Neuronal stem cell (in vitro differentiated cells): ENCODE data around the gene CHD6.

Experiments
- DNase-seq: peaks from one replicate; pipeline ENCODE4 v3.0.0-alpha.2; 2013; ENCODE audit warnings: low spot score
- H2AFZ ChIP-seq: one replicate; pipeline ENCODE4 v1.6.1; 2013; ENCODE audit warnings: mild to moderate bottlenecking, low read length, inconsistent platforms
- H2AK5ac ChIP-seq: 2 replicates; pipeline ENCODE4 v1.6.1; 2013; ENCODE audit warnings: low read depth, mild to moderate bottlenecking, inconsistent platforms, low read length, moderate library complexity, mixed read lengths
- H2BK120ac ChIP-seq: 2 replicates; pipeline ENCODE4 v1.6.1; 2013; ENCODE audit warnings: low read depth, mild to moderate bottlenecking, inconsistent platforms, low read length, moderate library complexity, mixed read lengths
- H2BK12ac ChIP-seq: one replicate; pipeline ENCODE4 v1.6.1; 2013; ENCODE audit warnings: low read length, inconsistent platforms
- H2BK15ac ChIP-seq: 2 replicates; pipeline ENCODE4 v1.6.1; 2013; ENCODE audit warnings: mild to moderate bottlenecking, low read length, inconsistent platforms, mixed read lengths
- H2BK5ac ChIP-seq: one replicate; pipeline ENCODE4 v1.6.1; 2013; ENCODE audit warnings: inconsistent platforms, mild to moderate bottlenecking, low read length, moderate library complexity
- H3K14ac ChIP-seq: one replicate; pipeline ENCODE4 v1.6.1; 2013; ENCODE audit warnings: low read length, inconsistent platforms
- H3K18ac ChIP-seq: 2 replicates; pipeline ENCODE4 v1.6.1; 2013; ENCODE audit warnings: low read length, inconsistent platforms
- H3K23ac ChIP-seq: 2 replicates; pipeline ENCODE4 v1.6.1; 2013; ENCODE audit warnings: low read depth, mild to moderate bottlenecking, mixed read lengths, low read length, inconsistent platforms; ENCODE audit not compliant: poor library complexity
- H3K27ac ChIP-seq: replicated peaks from 3 replicates; pipeline ENCODE4 v1.5.1; 2013; ENCODE audit warnings: low read length, inconsistent platforms
- H3K27me3 ChIP-seq, 3 experiments: 2 replicates each; pipeline ENCODE4 v1.6.1; 2013; ENCODE audit warnings: low read length in 3 of 3, mild to moderate bottlenecking in 2 of 3, inconsistent platforms in 1 of 3, low read depth in 1 of 3, mixed read lengths in 1 of 3, moderate library complexity in 1 of 3; ENCODE audit not compliant: control insufficient read depth in 3 of 3, insufficient read depth in 3 of 3
- H3K36me3 ChIP-seq, 2 donors: replicated peaks in 1 of 2; 2 replicates each; pipeline ENCODE4 v1.6.1; 2013; ENCODE audit warnings: low read length in 2 of 2; ENCODE audit not compliant: control insufficient read depth in 2 of 2, insufficient read depth in 2 of 2
- H3K4ac ChIP-seq: 2 replicates; pipeline ENCODE4 v1.6.1; 2013; ENCODE audit warnings: inconsistent platforms, mild to moderate bottlenecking, low read length, moderate library complexity
- H3K4me1 ChIP-seq, 2 donors: 1 replicate in 1 of 2; 2 replicates in 1 of 2; pipeline ENCODE4 v1.6.1; 2013; ENCODE audit warnings: low read length in 2 of 2, low read depth in 1 of 2; ENCODE audit not compliant: control insufficient read depth in 2 of 2, insufficient read depth in 1 of 2
- H3K4me2 ChIP-seq: one replicate; pipeline ENCODE4 v1.6.1; 2013; ENCODE audit warnings: mild to moderate bottlenecking, low read length, inconsistent platforms; ENCODE audit not compliant: insufficient read depth, poor library complexity, severe bottlenecking
- H3K4me3 ChIP-seq, 2 donors: 2 replicates each; pipeline ENCODE4 v1.5.1; 2013; ENCODE audit warnings: low read length in 2 of 2, mild to moderate bottlenecking in 2 of 2, inconsistent platforms in 1 of 2, moderate library complexity in 1 of 2
- H3K79me1 ChIP-seq: one replicate; pipeline ENCODE4 v1.6.1; 2013; ENCODE audit warnings: low read depth, mild to moderate bottlenecking, inconsistent platforms, low read length, moderate library complexity
- H3K9ac ChIP-seq: one replicate; pipeline ENCODE4 v1.6.1; 2013; ENCODE audit warnings: mild to moderate bottlenecking, low read depth, low read length, inconsistent platforms; ENCODE audit not compliant: poor library complexity
- H3K9me3 ChIP-seq, 2 donors: replicated peaks in 1 of 2; 2 replicates each; pipeline versions ENCODE3 to v1.6.1; 2013; ENCODE audit warnings: low read length in 2 of 2, mild to moderate bottlenecking in 2 of 2, inconsistent platforms in 1 of 2, low read depth in 1 of 2, mixed read lengths in 1 of 2, moderate library complexity in 1 of 2; ENCODE audit not compliant: control insufficient read depth in 2 of 2, insufficient read depth in 1 of 2
- H4K8ac ChIP-seq: one replicate; pipeline ENCODE4 v1.6.1; 2013; ENCODE audit warnings: low read depth, mild to moderate bottlenecking, inconsistent platforms, low read length, moderate library complexity
- H4K91ac ChIP-seq: one replicate; pipeline ENCODE4 v1.6.1; 2013; ENCODE audit warnings: low read length, low read depth, mild to moderate bottlenecking, inconsistent platforms; ENCODE audit not compliant: poor library complexity
- WGBS, 2 donors: extraction: QIAGEN DNeasy Blood & Tissue Kit; methylation state at CpG; one replicate each; pipeline ENCODE4 v1.1.7; 2013; ENCODE audit warnings: missing lambda C conversion rate in 2 of 2, mixed read lengths in 1 of 2; ENCODE audit not compliant: insufficient read length in 2 of 2, insufficient replicate concordance in 1 of 2; ENCODE audit errors: extremely low coverage in 2 of 2; 5-methylcytosine and 5-hydroxymethylcytosine counted together

CHD6 gene

DNA sequence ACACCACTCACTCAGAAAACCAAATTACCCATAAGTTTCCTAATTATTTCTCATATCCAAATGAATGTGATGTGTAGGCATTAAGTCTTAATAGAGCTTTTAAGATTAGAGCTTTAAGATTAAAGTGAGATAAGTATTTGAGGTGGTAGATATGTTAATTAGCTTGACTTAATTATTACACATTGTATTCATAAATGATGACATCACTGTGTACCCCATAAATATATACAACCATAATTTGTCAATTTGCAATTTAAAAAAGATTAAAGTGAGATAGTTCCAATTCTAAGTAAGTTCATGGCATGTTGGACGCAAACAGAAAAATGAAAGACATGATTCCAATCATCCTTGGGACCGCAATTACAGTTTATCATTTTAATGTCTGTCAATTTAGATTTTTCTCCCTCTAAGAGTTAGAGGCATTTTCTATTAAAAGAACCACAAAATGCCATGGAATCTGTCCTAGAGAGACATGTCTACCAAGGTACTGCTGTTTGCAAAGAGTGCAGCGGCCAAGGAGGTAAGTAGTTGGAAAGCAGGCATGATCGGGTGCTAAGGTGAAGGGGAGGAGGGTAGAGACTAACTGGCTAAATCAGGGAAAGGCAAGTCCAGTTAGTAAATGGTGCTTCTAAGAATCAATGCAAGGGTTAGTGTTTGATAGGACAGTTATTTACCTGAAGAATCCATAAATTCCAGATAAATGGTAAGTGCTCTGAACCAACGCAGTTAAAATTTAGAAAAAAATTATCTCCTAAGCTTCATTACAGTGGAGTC lies 65.7 kb downstream of the CHD6 start:
- H3K9me3 ChIP-seq, result peaks cover 10 to 36% of the 10 kb centered on the region in 2 donors
- no peak overlapping the region for H3K4me2 ChIP-seq
- no peak overlapping the region for H3K23ac ChIP-seq
- H4K8ac ChIP-seq, result no peak overlapping the region
- H3K4me3 ChIP-seq, result no peak overlapping the region
- H3K79me1 ChIP-seq, result peaks cover 4% of the 10 kb centered on the region
- peaks cover 5 to 8% of the 10 kb centered on the region in 2 donors for H3K36me3 ChIP-seq
- no peak overlapping the region for H2AK5ac ChIP-seq
- H3K9ac ChIP-seq, result no peak overlapping the region
- H3K18ac ChIP-seq, result no peak overlapping the region
- no CpG with 5 or more reads among the region's 5 CpGs for WGBS, 2 donors
- no peak overlapping the region for H3K4ac ChIP-seq
- no peak overlapping the region for H2BK15ac ChIP-seq
- no peak overlapping the region for H2AFZ ChIP-seq
- no peak for DNase-seq
- no peak overlapping the region for H4K91ac ChIP-seq
- no peak overlapping the region for H2BK5ac ChIP-seq
- no peaks in the 10 kb centered on the region for H3K27me3 ChIP-seq
- H3K14ac ChIP-seq, result no peak overlapping the region
- no peaks in the 10 kb centered on the region for H3K4me1 ChIP-seq
- no peak overlapping the region for H3K27ac ChIP-seq
- no peak overlapping the region for H2BK120ac ChIP-seq
- no peak overlapping the region for H2BK12ac ChIP-seq

- Histone ChIP-seq H3K23ac (no peak overlapping the region), H2BK5ac (no peak overlapping the region), H3K14ac (no peak overlapping the region), H3K4me1 (no peaks in the 10 kb centered on the region), H2BK12ac (no peak overlapping the region), H3K27ac (no peak overlapping the region), H3K4ac (no peak overlapping the region), H2BK120ac (no peak overlapping the region), H4K91ac (no peak overlapping the region), H3K4me3 (no peak overlapping the region), H4K8ac (no peak overlapping the region), H3K79me1 (no peaks in the 10 kb centered on the region), H2BK15ac (no peak overlapping the region), H3K27me3 (no peaks in the 10 kb centered on the region), H2AK5ac (no peak overlapping the region), H3K18ac (no peak overlapping the region), H3K9ac (no peak overlapping the region), H3K4me2 (no peak overlapping the region), H3K36me3 (peaks cover 2 to 11% of the 10 kb centered on the region in 2 donors), H2AFZ (no peak overlapping the region), H3K9me3 (peaks cover 4 to 25% of the 10 kb centered on the region in 2 donors)
- DNase-seq, result no peak
- WGBS, 2 donors, result no CpG with 5 or more reads among the region's 3 CpGs
Observed at GRCh38 chr20:41551011-41551705, 67.0 kb downstream of the CHD6 start.

- Histone ChIP-seq H3K4me3 (no peak overlapping the region), H2BK120ac (no peak overlapping the region), H3K27ac (no peak overlapping the region), H3K4ac (no peak overlapping the region), H3K18ac (no peak overlapping the region), H3K14ac (no peak overlapping the region), H2AK5ac (no peak overlapping the region), H3K36me3 (peaks cover 0 to 8% of the 10 kb centered on the region in 2 donors), H3K79me1 (no peaks in the 10 kb centered on the region), H4K8ac (no peak overlapping the region), H2BK12ac (no peak overlapping the region), H3K23ac (no peak overlapping the region), H2AFZ (no peak overlapping the region), H3K27me3 (no peaks in the 10 kb centered on the region), H3K9ac (no peak overlapping the region), H2BK15ac (no peak overlapping the region), H2BK5ac (no peak overlapping the region), H4K91ac (no peak overlapping the region), H3K9me3 (peaks cover 0 to 15% of the 10 kb centered on the region in 2 donors), H3K4me1 (no peaks in the 10 kb centered on the region), H3K4me2 (no peak overlapping the region)
- no peak for DNase-seq
- no CpG with 5 or more reads among the region's 8 CpGs for WGBS, 2 donors
Observed at GRCh38 chr20:41547221-41547620, 71.0 kb downstream of the CHD6 start.

DNA sequence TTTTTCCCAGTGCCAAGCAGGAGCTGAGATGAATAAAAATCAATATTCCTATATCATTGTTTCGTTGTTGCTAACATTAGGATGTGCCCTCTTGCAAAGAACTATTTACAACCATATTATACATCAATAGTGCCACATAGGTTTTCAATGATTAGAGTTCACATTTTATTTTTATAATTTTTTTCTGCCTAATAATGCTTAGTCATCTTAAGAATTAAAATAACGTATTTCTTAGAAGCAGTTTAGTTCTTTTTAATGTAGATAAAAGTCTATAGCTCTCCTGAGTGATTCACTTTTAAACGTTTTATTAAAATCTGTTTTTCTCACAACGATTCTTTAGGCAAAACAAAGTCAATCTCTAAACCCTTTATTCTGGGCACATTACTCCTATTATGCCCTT lies 71.6 kb downstream of the CHD6 start:
- no peak overlapping the region for H3K23ac ChIP-seq
- H3K36me3 ChIP-seq, result peaks cover 0 to 8% of the 10 kb centered on the region in 2 donors
- no CpG with 5 or more reads among the region's 4 CpGs for WGBS, 2 donors
- no peak overlapping the region for H3K27ac ChIP-seq
- H3K4ac ChIP-seq, result no peak overlapping the region
- no peak overlapping the region for H2BK120ac ChIP-seq
- H2BK15ac ChIP-seq, result no peak overlapping the region
- H3K27me3 ChIP-seq, result no peaks in the 10 kb centered on the region
- no peaks in the 10 kb centered on the region for H3K79me1 ChIP-seq
- H3K4me2 ChIP-seq, result no peak overlapping the region
- peaks cover 0 to 15% of the 10 kb centered on the region in 2 donors for H3K9me3 ChIP-seq
- no peaks in the 10 kb centered on the region for H3K4me1 ChIP-seq
- H2AFZ ChIP-seq, result no peak overlapping the region
- H3K4me3 ChIP-seq, result no peak overlapping the region
- no peak overlapping the region for H3K14ac ChIP-seq
- no peak overlapping the region for H4K91ac ChIP-seq
- no peak for DNase-seq
- H3K9ac ChIP-seq, result no peak overlapping the region
- no peak overlapping the region for H4K8ac ChIP-seq
- no peak overlapping the region for H3K18ac ChIP-seq
- no peak overlapping the region for H2BK12ac ChIP-seq
- H2AK5ac ChIP-seq, result no peak overlapping the region
- H2BK5ac ChIP-seq, result no peak overlapping the region
